HL-60/S4 treated with retinoic acid at 250 ng/mL for 4 days and 3 days (cell line): Measurements from ENCODE around the gene NFE2.

Source experiments
- in situ Hi-C: fragments of 300-500 bp; cut with MboI; formaldehyde crosslinking; loops from 2 replicates; pipeline ENCODE4 v1.7.0; 2022; ENCODE audit warnings: low sequenced_read_pairs

Gene NFE2

GRCh38 chr12:54306925-54307741 lies 6.3 kb upstream of the NFE2 start:
- in situ Hi-C loops = no loop called here

- in situ Hi-C loops = no loop called here
Measured at GRCh38 chr12:54304187-54304810, 3.5 kb upstream of the NFE2 start.

- in situ Hi-C loops = no loop called here
Measured at GRCh38 chr12:54303640-54304039, 2.8 kb upstream of the NFE2 start.

GRCh38 chr12:54301428-54302048 lies 723 bp upstream of the NFE2 start:
- in situ Hi-C loops = no loop called here

- in situ Hi-C loops = no loop called here
Measured at GRCh38 chr12:54300225-54300731, 537 bp downstream of the NFE2 start.

- in situ Hi-C loops = no loop called here
Measured at GRCh38 chr12:54299515-54300224, 1.1 kb downstream of the NFE2 start.

- in situ Hi-C loops = no loop called here
Measured at GRCh38 chr12:54298904-54299303, 1.9 kb downstream of the NFE2 start.

- in situ Hi-C loops = no loop called here
Measured at GRCh38 chr12:54296393-54297099, 4.3 kb downstream of the NFE2 start.

- in situ Hi-C loops = no loop called here
Measured at GRCh38 chr12:54294953-54295566, 5.8 kb downstream of the NFE2 start.

GRCh38 chr12:54294152-54294952 lies 6.5 kb downstream of the NFE2 start:
- in situ Hi-C loops = no loop called here

GRCh38 chr12:54292931-54293241 lies 7.9 kb downstream of the NFE2 start:
- in situ Hi-C loops = no loop called here

- in situ Hi-C loops = no loop called here
Measured at GRCh38 chr12:54292083-54292930, 8.5 kb downstream of the NFE2 start.

- in situ Hi-C loops = no loop called here
Measured at GRCh38 chr12:54287261-54288157, 13.3 kb downstream of the NFE2 start.

GRCh38 chr12:54286042-54287030 lies 14.5 kb downstream of the NFE2 start:
- in situ Hi-C loops = no loop called here

- in situ Hi-C loops = no loop called here
Measured at GRCh38 chr12:54285150-54286041, 15.4 kb downstream of the NFE2 start.
